GM12873 (cell line): ENCODE measurements around the gene NPR2.

ENCODE experiments used
- CTCF ChIP-seq: IDR thresholded peaks from 2 replicates; pipeline ENCODE4 v1.5.1; 2012; ENCODE audit warnings: low read depth, mild to moderate bottlenecking, moderate library complexity, low read length, control low read depth; ENCODE audit not compliant: insufficient read depth; ENCODE audit errors: missing control alignments

Gene NPR2

GRCh38 chr9:35800530-35800929, 9.1 kb downstream of the NPR2 start:
- TF ChIP-seq CTCF: no peak

- TF ChIP-seq CTCF: no peak
These were observed 10.1 kb downstream of the NPR2 start for GRCh38 chr9:35801328-35802128.

- no peak for TF ChIP-seq CTCF
These were observed 14.7 kb downstream of the NPR2 start for GRCh38 chr9:35806101-35806500.

GRCh38 chr9:35808433-35808832, 17.0 kb downstream of the NPR2 start:
- no peak for TF ChIP-seq CTCF

GRCh38 chr9:35810122-35810521, 18.7 kb downstream of the NPR2 start:
- TF ChIP-seq CTCF: no peak

GRCh38 chr9:35811381-35812024, 20.1 kb downstream of the NPR2 start:
- no peak for TF ChIP-seq CTCF

- TF ChIP-seq CTCF: no peak
These were observed 20.7 kb downstream of the NPR2 start, which contains the start of gene SPAG8 for GRCh38 chr9:35812025-35812602. Gene SPAG8 (minus strand): TSS chr9:35812262. CDS start chr9:35812147, 115 bp downstream.
